Astrocyte of the cerebellum (primary cell): ENCODE measurements around the gene CCDC78.

Experiments used
- DNase-seq: peaks from one replicate; pipeline ENCODE4 v3.0.0-alpha.2; 2011; ENCODE audit warnings: low read depth
- H3K4me3 ChIP-seq: 2 replicates; pipeline ENCODE4 v1.5.1; 2011; ENCODE audit warnings: mild to moderate bottlenecking, low read depth, low read length, moderate library complexity
- in situ Hi-C: cut with HindIII; loops from 2 replicates; pipeline ENCODE4 v1.10.0; 2017; ENCODE audit warnings: low sequenced_read_pairs
- TF ChIP-seq, protein P1 (sequence below): IDR thresholded peaks from 2 replicates; pipeline ENCODE4 v1.5.1; 2012; ENCODE audit warnings: low read length, low read depth, moderate library complexity, mild to moderate bottlenecking; ENCODE audit errors: missing control alignments

The CCDC78 gene

DNA sequence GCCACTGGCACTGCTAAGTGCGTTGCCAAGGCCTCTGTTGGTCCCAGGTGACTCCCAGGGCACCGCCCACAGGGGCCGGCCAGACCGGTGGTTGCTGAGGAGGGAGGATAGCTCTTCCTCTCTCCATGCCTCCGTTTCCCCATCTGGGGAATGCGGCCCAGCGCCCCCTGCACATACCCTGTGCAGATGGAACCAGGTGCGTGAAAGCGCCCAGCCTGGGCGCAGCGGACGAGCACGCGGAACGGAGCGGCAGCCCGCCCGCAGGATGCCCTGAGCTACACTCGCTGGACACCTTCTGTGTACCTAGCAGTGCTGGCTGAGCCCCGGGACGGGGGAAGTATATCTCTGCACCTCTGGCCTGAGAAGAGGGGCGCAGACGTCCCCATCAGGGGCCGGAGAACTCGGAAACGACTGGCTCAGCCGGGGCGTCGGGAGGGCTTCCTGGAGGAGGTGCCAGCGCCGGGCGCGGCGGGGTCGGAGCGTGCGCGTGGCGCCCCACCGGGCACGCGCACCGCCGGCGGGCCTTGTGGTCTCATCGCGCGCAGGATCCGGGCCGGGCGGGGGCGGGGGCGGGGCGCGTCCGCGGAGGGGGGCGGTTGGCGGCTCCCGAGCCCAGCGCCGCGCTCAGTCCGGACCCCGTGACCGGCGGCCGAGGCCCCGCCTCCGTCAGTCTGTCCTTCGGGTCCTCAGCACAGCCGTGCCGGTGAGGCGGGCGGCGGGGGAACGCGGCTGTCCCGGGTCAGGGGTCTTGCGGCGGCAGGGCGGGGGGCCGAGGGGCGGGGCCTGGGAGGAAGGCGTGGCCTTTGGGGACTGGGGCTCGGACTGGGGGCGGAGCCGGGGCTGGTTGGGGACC, at the start of gene CCDC78, which contains the start of gene HAGHL:
TSS of gene CCDC78 (minus strand) at position 6 of the 853 bp plus-strand sequence. CDS start 76 bp downstream, outside the sequence.
TSS of gene HAGHL (plus strand) at position 669 of the 853 bp plus-strand sequence. CDS start 404 bp downstream, outside the sequence.
- in situ Hi-C loops = no loop called here
- TF ChIP-seq, protein P1, sequence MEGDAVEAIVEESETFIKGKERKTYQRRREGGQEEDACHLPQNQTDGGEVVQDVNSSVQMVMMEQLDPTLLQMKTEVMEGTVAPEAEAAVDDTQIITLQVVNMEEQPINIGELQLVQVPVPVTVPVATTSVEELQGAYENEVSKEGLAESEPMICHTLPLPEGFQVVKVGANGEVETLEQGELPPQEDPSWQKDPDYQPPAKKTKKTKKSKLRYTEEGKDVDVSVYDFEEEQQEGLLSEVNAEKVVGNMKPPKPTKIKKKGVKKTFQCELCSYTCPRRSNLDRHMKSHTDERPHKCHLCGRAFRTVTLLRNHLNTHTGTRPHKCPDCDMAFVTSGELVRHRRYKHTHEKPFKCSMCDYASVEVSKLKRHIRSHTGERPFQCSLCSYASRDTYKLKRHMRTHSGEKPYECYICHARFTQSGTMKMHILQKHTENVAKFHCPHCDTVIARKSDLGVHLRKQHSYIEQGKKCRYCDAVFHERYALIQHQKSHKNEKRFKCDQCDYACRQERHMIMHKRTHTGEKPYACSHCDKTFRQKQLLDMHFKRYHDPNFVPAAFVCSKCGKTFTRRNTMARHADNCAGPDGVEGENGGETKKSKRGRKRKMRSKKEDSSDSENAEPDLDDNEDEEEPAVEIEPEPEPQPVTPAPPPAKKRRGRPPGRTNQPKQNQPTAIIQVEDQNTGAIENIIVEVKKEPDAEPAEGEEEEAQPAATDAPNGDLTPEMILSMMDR = no peak
- peak within 1 kb of the TSS; percentile 60 for H3K4me3 ChIP-seq
- no peak for DNase-seq

DNA sequence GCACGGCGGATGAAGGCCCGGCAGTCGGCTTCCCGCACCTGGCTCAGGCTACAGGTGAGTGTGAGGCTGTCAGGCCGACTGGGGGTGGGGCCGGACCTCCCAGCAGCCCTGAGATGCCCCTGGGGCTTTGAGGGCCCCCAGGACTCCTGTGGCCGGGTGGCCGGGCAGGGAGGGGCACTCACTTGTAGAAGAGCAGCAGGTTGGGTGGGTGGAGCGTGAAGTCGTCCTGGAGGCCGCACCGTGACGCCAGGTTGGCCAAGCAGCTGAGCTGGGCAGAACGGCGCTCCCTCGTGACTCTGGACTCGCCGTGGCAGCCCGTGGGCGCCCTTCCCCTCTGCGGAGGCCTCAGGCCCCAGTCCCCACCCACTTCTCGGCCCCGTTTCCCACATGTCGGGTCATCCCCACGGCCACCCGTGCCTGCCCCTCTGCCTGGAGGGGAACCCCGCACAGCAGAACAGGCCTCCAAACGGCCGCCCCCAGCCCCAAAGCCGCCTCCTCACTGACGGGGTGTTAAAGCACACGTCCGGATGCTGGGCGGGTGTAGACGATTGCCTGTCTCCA, 49.1 kb upstream of the CCDC78 start:
- TF ChIP-seq, protein P1 = no peak
- in situ Hi-C loops = no loop called here
- DNase-seq = no peak
- no peak overlapping the region for H3K4me3 ChIP-seq

- DNase-seq = no peak
- H3K4me3 ChIP-seq = no peak overlapping the region
- in situ Hi-C loops = no loop called here
- TF ChIP-seq, protein P1 = no peak
These were observed 48.1 kb upstream of the CCDC78 start for GRCh38 chr16:774086-775001.

GRCh38 chr16:772959-773358, 46.7 kb upstream of the CCDC78 start:
- no peak for DNase-seq
- no peak overlapping the region for H3K4me3 ChIP-seq
- in situ Hi-C loops = no loop called here
- TF ChIP-seq, protein P1 = no peak

- TF ChIP-seq, protein P1 = no peak
- in situ Hi-C loops = no loop called here
- no peak overlapping the region for H3K4me3 ChIP-seq
- no peak for DNase-seq
These were observed 44.2 kb upstream of the CCDC78 start for GRCh38 chr16:770411-770810.

- in situ Hi-C loops = no loop called here
- no peak overlapping the region for H3K4me3 ChIP-seq
- DNase-seq = no peak
- TF ChIP-seq, protein P1 = no peak
These were observed 43.7 kb upstream of the CCDC78 start for GRCh38 chr16:769934-770333.
